Erythroblast (primary cell): ENCODE data around the gene ZMIZ1.

ENCODE experiments used
- DNase-seq, 2 experiments: peaks; one replicate each; lab custom pipeline; 2025; lab: John Stamatoyannopoulos, UW
- GATA1 ChIP-seq: IDR thresholded peaks from 2 replicates; pipeline ENCODE4 v1.6.1; 2011; ENCODE audit warnings: low read depth, mild to moderate bottlenecking, control low read depth, low read length, moderate library complexity
- POLR2A ChIP-seq: IDR thresholded peaks from 2 replicates; pipeline ENCODE4 v1.6.1; 2011; ENCODE audit warnings: mild to moderate bottlenecking, low read length

Gene ZMIZ1

GRCh38 chr10:79229830-79230327 lies 161.1 kb downstream of the ZMIZ1 start:
- TF ChIP-seq GATA1 (no peak), POLR2A (no peak)
- DNase-seq, result no peak

- TF ChIP-seq GATA1, result no peak
- no peak for TF ChIP-seq POLR2A
- DNase-seq, result no peak
Measured at GRCh38 chr10:79230328-79230830, 161.6 kb downstream of the ZMIZ1 start.

GRCh38 chr10:79230850-79231249 lies 162.1 kb downstream of the ZMIZ1 start:
- TF ChIP-seq GATA1 (no peak), POLR2A (no peak)
- DNase-seq, result no peak

GRCh38 chr10:79231908-79232307 lies 163.1 kb downstream of the ZMIZ1 start:
- DNase-seq, result no peak
- TF ChIP-seq GATA1 (no peak), POLR2A (no peak)

- no peak for DNase-seq
- TF ChIP-seq GATA1 (no peak), POLR2A (no peak)
Measured at GRCh38 chr10:79232864-79233263, 164.1 kb downstream of the ZMIZ1 start.

- no peak for TF ChIP-seq GATA1
- TF ChIP-seq POLR2A, result no peak
Measured at GRCh38 chr10:79234391-79235315, 165.9 kb downstream of the ZMIZ1 start.

GRCh38 chr10:79235765-79236432 lies 167.1 kb downstream of the ZMIZ1 start:
- no peak for DNase-seq
- TF ChIP-seq POLR2A (no peak), GATA1 (no peak)

More at GRCh38 chr10:79234391-79235315, 165.9 kb downstream of the ZMIZ1 start:
- DNase-seq, result no peak

GRCh38 chr10:79236433-79236765 lies 167.6 kb downstream of the ZMIZ1 start:
- TF ChIP-seq POLR2A (no peak), GATA1 (no peak)
- DNase-seq, result no peak

GRCh38 chr10:79237454-79238157 lies 168.8 kb downstream of the ZMIZ1 start:
- TF ChIP-seq POLR2A (no peak), GATA1 (no peak)
- DNase-seq, result peak in 1 of 2 experiments; percentile 8

- TF ChIP-seq GATA1 (no peak), POLR2A (no peak)
- DNase-seq, result no peak
Measured at GRCh38 chr10:79238158-79238520, 169.4 kb downstream of the ZMIZ1 start.

GRCh38 chr10:79238606-79239005 lies 169.8 kb downstream of the ZMIZ1 start:
- TF ChIP-seq POLR2A (no peak), GATA1 (no peak)
- DNase-seq, result no peak

GRCh38 chr10:79239275-79239779 lies 170.6 kb downstream of the ZMIZ1 start:
- TF ChIP-seq POLR2A (no peak), GATA1 (no peak)
- DNase-seq, result peak; percentile 18 to 65

GRCh38 chr10:79239924-79240581 lies 171.3 kb downstream of the ZMIZ1 start:
- no peak for DNase-seq
- no peak for TF ChIP-seq POLR2A
- TF ChIP-seq GATA1, result no peak
